Measurements from ENCODE around the gene NCR1. TPM values are rescaled to one million over a fixed set of nuclear protein-coding genes. Genes with fewer than 3 reads are reported as not detected.
"Not testable (repeated sequence)": the region's sequence is repeated elsewhere in the genome, so short reads cannot be mapped to it uniquely, and the experiment has no call there.

NCR1 gene
- total and polyA plus RNA-seq, 2 donors (not counting 1 experiment from before 2014, with no cell fraction given), result 2.4 TPM; not detected in 1

GRCh38 chr19:54949412-54949811 lies 43.5 kb downstream of the NCR1 start:
- ATAC-seq (ENCODE audit: low read depth) (peak; percentile 58), DNase-seq (peak; percentile 42)
- no peak overlapping the region for H3K4me3 ChIP-seq (ENCODE audit: control extremely low read depth in 1 of 5, extremely low read depth in 1 of 5, insufficient read depth in 1 of 5, low read depth in 2 of 5, low read length in 4 of 5)
- H3K79me2 ChIP-seq (ENCODE audit: control insufficient read depth, insufficient read depth, low read length), result no peaks in the 10 kb centered on the region
- H3K36me3 ChIP-seq (replicated peaks in 1 of 2; ENCODE audit: control extremely low read depth in 1 of 2, control insufficient read depth in 1 of 2, extremely low read depth in 1 of 2, insufficient read depth in 2 of 2, low read length in 1 of 2), result no peaks in the 10 kb centered on the region
- intact Hi-C loops (cut with micrococcal nuclease), result no loop called here
- POLR2A ChIA-PET, result interaction anchor here (0.7 kb wide), 1 partner anchor 11 kb away, joined by 4 read pairs; no protein-coding TSS in a partner anchor
- H2AFZ ChIP-seq (ENCODE audit: insufficient read depth, low read depth, low read length, poor library complexity, severe bottlenecking), result no peak overlapping the region
- no peak overlapping the region for H3K9ac ChIP-seq (ENCODE audit: low read length)
- H3K9me3 Mint-ChIP-seq (ENCODE audit: insufficient read depth), result no peaks in the 10 kb centered on the region
- H4K20me1 ChIP-seq (ENCODE audit: control insufficient read depth, insufficient read depth, low read length, poor library complexity, severe bottlenecking), result no peaks in the 10 kb centered on the region
- H3K4me2 ChIP-seq (replicated peaks; ENCODE audit: low read depth, low read length, poor library complexity, severe bottlenecking), result peak overlapping the region; percentile 30
- TF ChIP-seq CTCF (IDR thresholded peaks at IDR 0.05) (no peak), EZH2 (IDR thresholded peaks at IDR 0.05; ENCODE audit: borderline replicate concordance, insufficient read depth, low read depth, low read length, poor library complexity, severe bottlenecking) (no peak)
- WGBS (ENCODE audit: insufficient coverage), result no CpG with 5 or more reads among the region's 2 CpGs
- H3K27ac Mint-ChIP-seq, result no peak overlapping the region
- peaks cover 17% of the 10 kb centered on the region for H3K4me1 Mint-ChIP-seq
- H3K27me3 ChIP-seq (replicated peaks in 1 of 4; ENCODE audit: control extremely low read depth in 1 of 4, control insufficient read depth in 3 of 4, insufficient read depth in 4 of 4, low read length in 3 of 4), result peaks cover 0 to 5% (median 0%) of the 10 kb centered on the region in 4 experiments
- H3K27me3 Mint-ChIP-seq, result peaks cover 4% of the 10 kb centered on the region
- CTCF ChIA-PET, result interaction anchor here (0.7 kb wide), 1 partner anchor 500 kb away, joined by 3 read pairs; the partner anchor contains the start of gene LENG8
- no peak overlapping the region for H3K4me3 Mint-ChIP-seq
- peaks cover 0 to 5% (median 0%) of the 10 kb centered on the region in 3 donors for H3K9me3 ChIP-seq (ENCODE audit: control extremely low read depth in 1 of 3, control insufficient read depth in 2 of 3, insufficient read depth in 1 of 3, low read length in 2 of 3)
- H3K4me1 ChIP-seq (ENCODE audit: control insufficient read depth in 2 of 2, insufficient read depth in 2 of 2, low read length in 2 of 2), result peaks cover 13 to 18% of the 10 kb centered on the region in 2 donors
- no peak overlapping the region for H3K27ac ChIP-seq (ENCODE audit: low read length in 2 of 2)

- POLR2A ChIA-PET; H3K4me3 ChIP-seq (ENCODE audit: control extremely low read depth in 1 of 5, extremely low read depth in 1 of 5, insufficient read depth in 1 of 5, low read depth in 2 of 5, low read length in 4 of 5); H3K9me3 ChIP-seq (ENCODE audit: control extremely low read depth in 1 of 3, control insufficient read depth in 2 of 3, insufficient read depth in 1 of 3, low read length in 2 of 3); intact Hi-C loops (cut with micrococcal nuclease); H3K36me3 ChIP-seq (replicated peaks in 1 of 2; ENCODE audit: control extremely low read depth in 1 of 2, control insufficient read depth in 1 of 2, extremely low read depth in 1 of 2, insufficient read depth in 2 of 2, low read length in 1 of 2); H3K27me3 ChIP-seq (replicated peaks in 1 of 4; ENCODE audit: control extremely low read depth in 1 of 4, control insufficient read depth in 3 of 4, insufficient read depth in 4 of 4, low read length in 3 of 4); DNase-seq; H3K9ac ChIP-seq (ENCODE audit: low read length); H2AFZ ChIP-seq (ENCODE audit: insufficient read depth, low read depth, low read length, poor library complexity, severe bottlenecking); H3K27ac Mint-ChIP-seq; H3K4me3 Mint-ChIP-seq; H3K27ac ChIP-seq (ENCODE audit: low read length in 2 of 2); H4K20me1 ChIP-seq (ENCODE audit: control insufficient read depth, insufficient read depth, low read length, poor library complexity, severe bottlenecking); H3K79me2 ChIP-seq (ENCODE audit: control insufficient read depth, insufficient read depth, low read length); H3K27me3 Mint-ChIP-seq; ATAC-seq (ENCODE audit: low read depth); CTCF ChIA-PET; H3K9me3 Mint-ChIP-seq (ENCODE audit: insufficient read depth); H3K4me2 ChIP-seq (replicated peaks; ENCODE audit: low read depth, low read length, poor library complexity, severe bottlenecking): not testable (repeated sequence)
- H3K4me1 ChIP-seq (ENCODE audit: control insufficient read depth in 2 of 2, insufficient read depth in 2 of 2, low read length in 2 of 2), result peaks cover 13 to 18% of the 10 kb centered on the region in 2 donors
- 3% methylated on average over 6 of the region's 10 CpGs for WGBS (ENCODE audit: insufficient coverage)
- peaks cover 17% of the 10 kb centered on the region for H3K4me1 Mint-ChIP-seq
Measured at GRCh38 chr19:54950580-54950979, 44.6 kb downstream of the NCR1 start.

Data from B cell (primary cell).